ENCODE results near the gene SEPSECS. TPM values are rescaled to one million over a fixed set of nuclear protein-coding genes. Genes with fewer than 3 reads are reported as not detected.

Gene SEPSECS
- total and polyA plus RNA-seq, 2 of the 8 experiments (the other 6 are each of a cell fraction or from before 2014, with no cell fraction given) = 1.9 to 4.1 TPM

- Histone ChIP-seq H2AFZ (ENCODE audit: low read length) (no peak overlapping the region), H3K9me3 (ENCODE audit: insufficient read depth in 2 of 2, low read depth in 1 of 2, low read length in 1 of 2) (no peaks in the 10 kb centered on the region), H3K79me1 (ENCODE audit: low read depth, low read length) (no peaks in the 10 kb centered on the region), H4K20me1 (replicated peaks in 1 of 2; ENCODE audit: control insufficient read depth in 1 of 2, insufficient read depth in 2 of 2, low read length in 2 of 2) (no peaks in the 10 kb centered on the region), H3K27ac (ENCODE audit: low read depth, low read length) (no peak overlapping the region), H2BK12ac (ENCODE audit: low read depth, low read length) (no peak overlapping the region), H2BK15ac (ENCODE audit: low read length) (no peak overlapping the region), H3K14ac (ENCODE audit: insufficient read length) (no peak overlapping the region), H2BK120ac (replicated peaks; ENCODE audit: low read depth, low read length) (no peak overlapping the region), H3K56ac (replicated peaks; ENCODE audit: insufficient read length, low read depth, low read length) (no peak overlapping the region), H3K27me3 (replicated peaks in 1 of 4; ENCODE audit: control insufficient read depth in 3 of 4, extremely low read depth in 1 of 4, insufficient read depth in 3 of 4, low read length in 3 of 4) (no peaks in the 10 kb centered on the region), H2BK5ac (ENCODE audit: low read depth, low read length) (no peak overlapping the region), H3K79me2 (ENCODE audit: control insufficient read depth in 1 of 2, insufficient read depth in 2 of 2, low read length in 2 of 2) (no peaks in the 10 kb centered on the region), H3K23me2 (ENCODE audit: low read depth, low read length) (no peaks in the 10 kb centered on the region), H3K4ac (replicated peaks; ENCODE audit: insufficient read length, low read depth, low read length) (no peak overlapping the region), H3K18ac (ENCODE audit: extremely low read depth, low read length) (no peak overlapping the region), H2AK5ac (ENCODE audit: low read depth, low read length) (no peak overlapping the region), H3K36me3 (ENCODE audit: control insufficient read depth in 2 of 4, insufficient read depth in 4 of 4, low read length in 3 of 4) (no peaks in the 10 kb centered on the region), H4K5ac (ENCODE audit: insufficient read length, low read depth, low read length) (no peak overlapping the region), H4K91ac (replicated peaks; ENCODE audit: insufficient read length, low read length) (no peak overlapping the region), H2BK20ac (ENCODE audit: low read length) (no peak overlapping the region), H3K4me3 (ENCODE audit: extremely low read depth in 1 of 4, insufficient read depth in 2 of 4, low read depth in 3 of 4, low read length in 4 of 4) (no peak overlapping the region), H4K8ac (ENCODE audit: extremely low read depth, insufficient read depth, low read length) (no peak overlapping the region), H3K4me1 (replicated peaks in 1 of 4; ENCODE audit: control insufficient read depth in 3 of 4, insufficient read depth in 4 of 4, low read length in 3 of 4) (no peaks in the 10 kb centered on the region), H3K9ac (replicated peaks in 1 of 4; ENCODE audit: extremely low read depth in 1 of 4, low read depth in 3 of 4, low read length in 3 of 4) (no peak overlapping the region), H3K4me2 (ENCODE audit: insufficient read depth in 1 of 2, low read depth in 2 of 2, low read length in 2 of 2) (no peak overlapping the region), H3K23ac (ENCODE audit: insufficient read length) (no peak overlapping the region)
- no peak for DNase-seq (ENCODE audit: low read depth in 1 of 2, low spot score in 2 of 2)
- ChIA-PET POLR2A (ENCODE audit: partially characterized antibody) (no interaction called here), CTCF (ENCODE audit: partially characterized antibody) (interaction anchor here (0.6 kb wide), 1 partner anchor 232 kb away, joined by 3 read pairs; no protein-coding TSS in a partner anchor)
- TF ChIP-seq NANOG (IDR thresholded peaks at IDR 0.05; ENCODE audit: insufficient read depth, low read depth, low read length, poor library complexity, severe bottlenecking) (no peak), E2F6 (IDR thresholded peaks at IDR 0.05) (no peak), SIRT6 (IDR thresholded peaks at IDR 0.05; ENCODE audit: low read length) (no peak), EGR1 (IDR thresholded peaks at IDR 0.05; ENCODE audit: borderline replicate concordance, low read depth, low read length) (no peak)
- FAIRE-seq = no peak
These were observed 9.2 kb upstream of the SEPSECS start for GRCh38 chr4:25169446-25169845.

Measured in H1 (cell line).